SHP77 treated with DMSO at 0.1 percent for 48 hours (cell line): ENCODE results near the gene ERP44.
"Not testable (repeated sequence)": the region's sequence is repeated elsewhere in the genome, so short reads cannot be mapped to it uniquely, and the experiment has no call there.

Experiments
- DNase-seq: peaks from one replicate; lab custom pipeline; 2025; lab: John Stamatoyannopoulos, UW

The ERP44 gene

GRCh38 chr9:100098887-100099721, at the start of gene ERP44, which contains the start of gene INVS:
TSS of gene ERP44 (minus strand) at chr9:100099000. CDS start at chr9:100098840, 160 bp downstream.
TSS of gene INVS (plus strand) at chr9:100099243. CDS start at chr9:100104522, 5,279 bp downstream.
- peak; percentile 95 for DNase-seq

- not testable (repeated sequence) for DNase-seq
Observed at GRCh38 chr9:100145976-100146375, 47.2 kb upstream of the ERP44 start.

GRCh38 chr9:100145167-100145934, 46.6 kb upstream of the ERP44 start:
- DNase-seq = not testable (repeated sequence)

- DNase-seq = not testable (repeated sequence)
Observed at GRCh38 chr9:100141862-100142261, 43.1 kb upstream of the ERP44 start.

- DNase-seq = not testable (repeated sequence)
Observed at GRCh38 chr9:100140303-100140702, 41.5 kb upstream of the ERP44 start.

GRCh38 chr9:100136799-100137198, 38.0 kb upstream of the ERP44 start:
- not testable (repeated sequence) for DNase-seq

- DNase-seq = no peak
Observed at GRCh38 chr9:100134731-100135130, 35.9 kb upstream of the ERP44 start.

GRCh38 chr9:100131875-100132430, 33.2 kb upstream of the ERP44 start:
- DNase-seq = no peak

- no peak for DNase-seq
Observed at GRCh38 chr9:100131216-100131615, 32.4 kb upstream of the ERP44 start.

GRCh38 chr9:100129772-100130171, 31.0 kb upstream of the ERP44 start:
- no peak for DNase-seq

GRCh38 chr9:100126423-100126822, 27.6 kb upstream of the ERP44 start:
- DNase-seq = no peak

- DNase-seq = no peak
Observed at GRCh38 chr9:100125910-100126309, 27.1 kb upstream of the ERP44 start.

GRCh38 chr9:100125236-100125635, 26.4 kb upstream of the ERP44 start:
- no peak for DNase-seq

- no peak for DNase-seq
Observed at GRCh38 chr9:100120286-100120685, 21.5 kb upstream of the ERP44 start.

- DNase-seq = no peak
Observed at GRCh38 chr9:100117316-100117715, 18.5 kb upstream of the ERP44 start.

GRCh38 chr9:100112677-100113336, 14.0 kb upstream of the ERP44 start:
- DNase-seq = no peak

GRCh38 chr9:100111235-100111634, 12.4 kb upstream of the ERP44 start:
- no peak for DNase-seq

- DNase-seq = no peak
Observed at GRCh38 chr9:100108559-100108958, 9.8 kb upstream of the ERP44 start.

GRCh38 chr9:100106616-100107015, 7.8 kb upstream of the ERP44 start:
- no peak for DNase-seq

GRCh38 chr9:100105861-100106260, 7.1 kb upstream of the ERP44 start:
- no peak for DNase-seq

GRCh38 chr9:100104314-100104713, 5.5 kb upstream of the ERP44 start:
- DNase-seq = no peak

GRCh38 chr9:100101608-100102007, 2.8 kb upstream of the ERP44 start:
- DNase-seq = no peak
